ENCODE measurements around the gene RINL. TPM values are rescaled to one million over a fixed set of nuclear protein-coding genes. Genes with fewer than 3 reads are reported as not detected.

The RINL gene
- total RNA-seq, 2 donors from 2014 or later: 4.7 to 5.5 TPM

DNA sequence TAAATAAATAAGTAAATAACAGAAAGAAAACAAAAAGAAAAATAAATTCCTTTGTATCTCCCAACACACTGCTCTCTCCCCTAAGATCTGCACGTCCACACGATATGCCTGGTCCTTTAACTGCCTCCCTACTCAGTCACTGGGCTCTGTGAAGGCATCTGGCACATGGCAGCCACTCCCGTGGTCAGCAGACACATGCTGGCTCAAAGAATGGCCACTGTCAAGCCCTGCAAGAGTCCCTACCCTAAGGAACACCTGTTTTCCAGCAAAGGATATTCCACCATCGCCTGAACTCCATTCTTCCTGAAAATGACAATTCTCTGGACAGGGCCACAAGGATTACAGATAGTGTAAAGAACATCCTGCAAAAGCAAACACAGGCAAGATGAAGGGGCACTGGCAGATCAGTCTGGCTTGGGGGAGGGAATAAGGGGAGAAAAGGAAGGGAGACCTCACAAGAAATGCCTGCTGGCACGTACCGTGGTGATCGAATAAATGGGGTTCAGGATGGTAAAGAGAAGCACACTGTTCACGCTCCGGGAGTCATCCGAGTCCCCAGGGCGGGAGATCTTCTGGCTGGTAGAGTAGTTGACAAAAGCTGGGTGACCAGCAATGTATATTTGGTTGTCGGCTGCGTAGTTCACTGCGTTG, 32.6 kb downstream of the RINL start:
- no peak overlapping the region for H3K27ac ChIP-seq
- TF ChIP-seq, protein P1, sequence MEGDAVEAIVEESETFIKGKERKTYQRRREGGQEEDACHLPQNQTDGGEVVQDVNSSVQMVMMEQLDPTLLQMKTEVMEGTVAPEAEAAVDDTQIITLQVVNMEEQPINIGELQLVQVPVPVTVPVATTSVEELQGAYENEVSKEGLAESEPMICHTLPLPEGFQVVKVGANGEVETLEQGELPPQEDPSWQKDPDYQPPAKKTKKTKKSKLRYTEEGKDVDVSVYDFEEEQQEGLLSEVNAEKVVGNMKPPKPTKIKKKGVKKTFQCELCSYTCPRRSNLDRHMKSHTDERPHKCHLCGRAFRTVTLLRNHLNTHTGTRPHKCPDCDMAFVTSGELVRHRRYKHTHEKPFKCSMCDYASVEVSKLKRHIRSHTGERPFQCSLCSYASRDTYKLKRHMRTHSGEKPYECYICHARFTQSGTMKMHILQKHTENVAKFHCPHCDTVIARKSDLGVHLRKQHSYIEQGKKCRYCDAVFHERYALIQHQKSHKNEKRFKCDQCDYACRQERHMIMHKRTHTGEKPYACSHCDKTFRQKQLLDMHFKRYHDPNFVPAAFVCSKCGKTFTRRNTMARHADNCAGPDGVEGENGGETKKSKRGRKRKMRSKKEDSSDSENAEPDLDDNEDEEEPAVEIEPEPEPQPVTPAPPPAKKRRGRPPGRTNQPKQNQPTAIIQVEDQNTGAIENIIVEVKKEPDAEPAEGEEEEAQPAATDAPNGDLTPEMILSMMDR (IDR thresholded peaks at IDR 0.05): no peak
- H3K4me3 ChIP-seq: no peak overlapping the region
- H3K27me3 ChIP-seq (replicated peaks; ENCODE audit: insufficient read depth): no peaks in the 10 kb centered on the region
- ATAC-seq (ENCODE audit: insufficient number of reproducible peaks, low FRiP score, low read depth): no peak
- peaks cover 69% of the 10 kb centered on the region for H3K36me3 ChIP-seq
- no peaks in the 10 kb centered on the region for H3K9me3 ChIP-seq
- peaks cover 24 to 38% of the 10 kb centered on the region in 2 donors for H3K4me1 ChIP-seq (ENCODE audit: control insufficient read depth in 1 of 2, low read depth in 2 of 2)
- no peak for DNase-seq (ENCODE audit: low spot score)

DNA sequence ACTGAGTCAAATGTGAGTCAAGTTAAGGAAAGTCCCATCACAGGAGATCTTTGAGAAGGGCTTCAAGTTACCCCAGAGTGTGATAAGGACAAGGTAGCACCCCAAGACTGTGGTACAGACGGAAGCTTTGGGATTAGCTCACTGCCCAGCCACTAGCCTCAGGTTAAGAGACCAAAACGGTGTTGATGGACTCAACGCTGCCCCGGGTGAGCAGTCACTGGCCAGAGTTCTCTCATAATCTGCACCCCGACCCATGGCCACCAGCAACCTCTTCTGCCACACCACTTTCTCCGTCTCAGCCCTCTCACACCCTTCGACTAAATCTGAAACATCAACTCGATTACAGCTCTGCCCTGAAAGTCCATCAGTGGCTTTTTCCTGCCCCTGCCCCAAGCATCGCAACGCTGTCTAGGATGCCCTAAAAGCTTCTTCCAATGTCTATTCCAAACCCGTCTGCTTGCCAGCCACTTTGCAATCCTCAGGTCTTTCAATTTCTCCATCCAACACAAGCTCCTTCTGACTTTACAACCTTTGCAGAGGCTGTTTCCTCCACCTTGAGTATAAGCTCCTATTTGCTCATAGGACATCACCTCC, 33.9 kb downstream of the RINL start:
- ATAC-seq (ENCODE audit: insufficient number of reproducible peaks, low FRiP score, low read depth) (no peak), DNase-seq (ENCODE audit: low spot score) (no peak)
- H3K9me3 ChIP-seq: no peaks in the 10 kb centered on the region
- TF ChIP-seq, protein P1 (IDR thresholded peaks at IDR 0.05): no peak
- no peaks in the 10 kb centered on the region for H3K27me3 ChIP-seq (replicated peaks; ENCODE audit: insufficient read depth)
- peaks cover 82% of the 10 kb centered on the region for H3K36me3 ChIP-seq
- no peak overlapping the region for H3K27ac ChIP-seq
- peaks cover 24 to 38% of the 10 kb centered on the region in 2 donors for H3K4me1 ChIP-seq (ENCODE audit: control insufficient read depth in 1 of 2, low read depth in 2 of 2)
- H3K4me3 ChIP-seq: no peak overlapping the region

DNA sequence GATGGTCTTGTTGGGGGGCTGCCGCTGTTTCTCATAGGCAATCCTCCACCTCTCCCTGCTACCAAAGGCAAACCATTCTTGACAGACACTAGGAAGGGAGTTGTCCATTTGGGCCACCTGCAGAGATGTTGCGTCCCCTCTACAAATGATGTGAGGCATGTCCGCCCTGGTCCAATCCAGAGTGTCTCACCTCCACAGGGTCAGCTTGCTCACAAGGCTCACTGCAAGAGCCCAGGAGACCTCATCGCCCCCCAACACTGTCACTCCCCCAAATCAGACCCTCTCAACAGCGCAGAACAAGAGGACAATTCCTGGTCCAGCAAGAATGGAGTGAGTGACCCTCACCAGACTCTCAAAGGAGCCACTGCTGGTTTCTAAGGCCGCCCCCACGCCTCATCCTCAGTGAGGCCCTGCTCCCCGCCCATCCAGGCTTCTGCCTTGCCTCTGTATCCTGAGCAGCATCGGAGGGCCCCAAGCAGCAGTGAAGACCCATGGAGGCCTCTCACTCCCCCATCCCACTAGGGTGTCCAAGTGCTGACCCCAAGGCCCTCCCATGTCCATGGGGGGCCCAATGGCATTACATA, 34.8 kb downstream of the RINL start:
- Histone ChIP-seq H3K4me3 (no peak overlapping the region), H3K27ac (no peak overlapping the region), H3K4me1 (ENCODE audit: control insufficient read depth in 1 of 2, low read depth in 2 of 2) (peaks cover 19 to 30% of the 10 kb centered on the region in 2 donors), H3K27me3 (replicated peaks; ENCODE audit: insufficient read depth) (no peaks in the 10 kb centered on the region), H3K9me3 (no peaks in the 10 kb centered on the region), H3K36me3 (peaks cover 91% of the 10 kb centered on the region)
- TF ChIP-seq, protein P1 (IDR thresholded peaks at IDR 0.05): no peak
- no peak for ATAC-seq (ENCODE audit: insufficient number of reproducible peaks, low FRiP score, low read depth)
- DNase-seq (ENCODE audit: low spot score): no peak

DNA sequence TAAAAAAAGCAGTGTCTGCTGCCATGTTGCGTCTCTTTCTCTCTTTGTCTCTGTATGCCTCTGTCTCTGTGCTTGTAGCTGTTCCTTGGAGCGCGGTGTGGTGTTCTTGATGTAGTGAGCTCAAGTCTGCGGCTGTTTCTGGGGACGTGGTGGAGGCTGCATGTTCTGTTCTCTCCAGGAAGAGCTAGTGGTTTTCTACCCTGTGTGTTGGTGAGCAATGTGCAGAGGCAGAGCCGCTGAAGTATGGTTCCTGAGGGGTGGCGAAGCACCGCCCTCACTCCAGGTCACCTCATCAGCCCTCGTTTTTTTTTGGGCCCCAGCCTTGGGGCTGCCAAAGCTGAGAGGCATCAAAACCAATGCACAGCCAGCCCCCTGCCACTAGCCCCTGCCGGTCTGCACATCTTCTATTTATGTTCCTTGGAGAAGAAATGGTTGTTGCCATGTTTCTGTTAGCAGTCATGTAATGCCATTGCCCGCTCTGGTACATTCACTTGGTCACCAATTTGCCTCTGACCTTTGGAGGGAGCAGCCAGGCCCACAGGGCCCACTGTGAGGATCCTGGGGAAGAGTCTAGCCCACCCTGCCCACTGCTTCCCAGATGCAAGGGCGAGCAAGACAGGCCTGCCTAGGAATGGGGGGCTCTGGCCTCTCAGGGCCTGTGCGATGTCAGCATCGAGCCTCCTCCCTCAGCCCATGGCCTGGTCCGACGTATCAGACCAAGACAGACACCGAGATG, 35.5 kb downstream of the RINL start:
- Histone ChIP-seq H3K27ac (no peak overlapping the region), H3K27me3 (replicated peaks; ENCODE audit: insufficient read depth) (no peaks in the 10 kb centered on the region), H3K36me3 (peaks cover 97% of the 10 kb centered on the region), H3K4me1 (ENCODE audit: control insufficient read depth in 1 of 2, low read depth in 2 of 2) (peaks cover 12 to 23% of the 10 kb centered on the region in 2 donors), H3K4me3 (no peak overlapping the region), H3K9me3 (no peaks in the 10 kb centered on the region)
- TF ChIP-seq, protein P1 (IDR thresholded peaks at IDR 0.05): no peak
- no peak for DNase-seq (ENCODE audit: low spot score)
- ATAC-seq (ENCODE audit: insufficient number of reproducible peaks, low FRiP score, low read depth): no peak
